Fibroblast of pulmonary artery (primary cell): ENCODE data around the gene ELOVL6.

Source experiments
- DNase-seq: peaks from one replicate; pipeline ENCODE4 v3.0.0-alpha.2; 2010; ENCODE audit warnings: low read depth
- H3K4me3 ChIP-seq: replicated peaks from 2 replicates; pipeline ENCODE4 v1.5.1; 2011; ENCODE audit warnings: low read depth, mild to moderate bottlenecking, control low read depth, low read length, moderate library complexity
- TF ChIP-seq, protein P1 (sequence below): IDR thresholded peaks from 2 replicates; pipeline ENCODE4 v1.5.1; 2011; ENCODE audit warnings: mild to moderate bottlenecking, control low read depth, low read length, inconsistent platforms; ENCODE audit errors: missing control alignments

The ELOVL6 gene

DNA sequence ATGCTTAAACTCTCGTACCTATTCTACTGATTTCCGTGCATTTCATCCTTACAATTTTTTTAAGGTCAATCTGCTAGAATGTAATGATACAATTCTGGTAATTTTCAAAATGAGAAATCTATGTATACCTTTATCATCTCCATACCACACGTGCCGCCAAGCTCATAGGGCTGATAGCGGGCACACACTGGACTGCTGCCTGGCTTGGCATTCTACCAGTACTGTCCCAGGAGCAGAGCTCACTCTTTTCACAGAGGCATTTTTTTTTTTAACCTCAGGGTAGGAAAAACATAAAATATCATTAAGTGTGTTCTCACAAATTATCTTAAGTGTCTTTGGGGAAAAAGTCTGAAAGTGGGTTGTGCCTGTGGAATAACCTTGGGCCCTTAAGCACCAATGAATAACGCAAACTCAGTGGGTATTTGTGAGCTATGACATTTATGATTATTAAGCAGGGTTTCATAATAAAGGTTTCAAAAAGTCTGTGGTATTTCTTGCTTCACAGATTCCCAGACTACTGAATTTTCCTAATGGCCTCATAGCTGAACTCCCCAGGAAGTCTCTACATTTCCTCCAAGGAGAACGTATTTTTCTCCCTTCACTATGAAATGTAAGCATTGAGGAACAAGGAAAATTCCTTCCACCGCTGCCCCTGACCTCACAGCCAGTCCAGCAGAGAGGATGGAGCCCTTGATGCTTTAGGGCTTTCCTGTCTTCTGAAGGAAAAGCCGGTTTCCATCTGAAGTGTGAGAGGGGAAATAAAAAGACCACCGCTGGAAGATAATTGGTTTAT is 125.2 kb downstream of the ELOVL6 start:
- peak; percentile 40 for DNase-seq
- H3K4me3 ChIP-seq, result no peak overlapping the region
- TF ChIP-seq, protein P1, sequence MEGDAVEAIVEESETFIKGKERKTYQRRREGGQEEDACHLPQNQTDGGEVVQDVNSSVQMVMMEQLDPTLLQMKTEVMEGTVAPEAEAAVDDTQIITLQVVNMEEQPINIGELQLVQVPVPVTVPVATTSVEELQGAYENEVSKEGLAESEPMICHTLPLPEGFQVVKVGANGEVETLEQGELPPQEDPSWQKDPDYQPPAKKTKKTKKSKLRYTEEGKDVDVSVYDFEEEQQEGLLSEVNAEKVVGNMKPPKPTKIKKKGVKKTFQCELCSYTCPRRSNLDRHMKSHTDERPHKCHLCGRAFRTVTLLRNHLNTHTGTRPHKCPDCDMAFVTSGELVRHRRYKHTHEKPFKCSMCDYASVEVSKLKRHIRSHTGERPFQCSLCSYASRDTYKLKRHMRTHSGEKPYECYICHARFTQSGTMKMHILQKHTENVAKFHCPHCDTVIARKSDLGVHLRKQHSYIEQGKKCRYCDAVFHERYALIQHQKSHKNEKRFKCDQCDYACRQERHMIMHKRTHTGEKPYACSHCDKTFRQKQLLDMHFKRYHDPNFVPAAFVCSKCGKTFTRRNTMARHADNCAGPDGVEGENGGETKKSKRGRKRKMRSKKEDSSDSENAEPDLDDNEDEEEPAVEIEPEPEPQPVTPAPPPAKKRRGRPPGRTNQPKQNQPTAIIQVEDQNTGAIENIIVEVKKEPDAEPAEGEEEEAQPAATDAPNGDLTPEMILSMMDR, result no peak

DNA sequence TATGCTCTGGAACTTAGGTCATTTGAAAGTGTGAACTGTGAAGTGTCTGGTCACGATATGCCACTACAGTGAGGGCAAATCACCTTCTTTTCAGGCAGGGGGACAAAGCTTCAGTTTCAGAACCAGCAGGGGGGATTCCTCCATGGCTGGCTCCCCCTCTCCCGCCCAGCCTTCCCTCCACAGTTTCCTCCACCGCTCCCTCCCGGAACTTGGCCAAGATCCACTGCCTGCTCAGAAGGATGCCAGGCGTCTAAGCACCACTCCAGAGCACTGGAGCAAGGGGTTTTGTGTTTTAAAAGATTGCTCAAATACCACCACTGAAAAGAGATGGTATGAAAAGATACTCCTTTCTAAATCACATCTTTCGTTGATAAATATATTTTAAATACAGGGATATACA is 126.9 kb downstream of the ELOVL6 start:
- H3K4me3 ChIP-seq, result no peak overlapping the region
- no peak for DNase-seq
- TF ChIP-seq, protein P1, result no peak

DNA sequence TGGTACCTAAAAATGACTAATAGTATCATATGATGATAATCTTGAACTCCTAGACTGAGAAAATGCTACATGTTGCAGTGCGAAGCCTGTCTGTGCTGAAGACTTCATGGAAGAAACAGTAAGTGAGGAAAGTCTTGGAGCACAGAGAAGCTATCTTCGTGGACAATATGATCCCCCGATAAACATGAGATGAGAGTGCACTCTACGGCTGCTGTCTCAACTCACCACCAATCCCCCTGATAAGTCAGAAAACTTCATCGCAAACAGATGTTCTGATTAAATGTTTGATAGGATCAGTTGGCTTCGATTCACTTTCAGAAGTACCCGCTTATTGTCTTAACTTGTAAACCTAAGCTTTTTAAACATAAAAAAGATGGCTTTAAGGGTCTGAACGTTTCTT is 130.2 kb downstream of the ELOVL6 start:
- H3K4me3 ChIP-seq, result no peak overlapping the region
- no peak for DNase-seq
- TF ChIP-seq, protein P1, result no peak

DNA sequence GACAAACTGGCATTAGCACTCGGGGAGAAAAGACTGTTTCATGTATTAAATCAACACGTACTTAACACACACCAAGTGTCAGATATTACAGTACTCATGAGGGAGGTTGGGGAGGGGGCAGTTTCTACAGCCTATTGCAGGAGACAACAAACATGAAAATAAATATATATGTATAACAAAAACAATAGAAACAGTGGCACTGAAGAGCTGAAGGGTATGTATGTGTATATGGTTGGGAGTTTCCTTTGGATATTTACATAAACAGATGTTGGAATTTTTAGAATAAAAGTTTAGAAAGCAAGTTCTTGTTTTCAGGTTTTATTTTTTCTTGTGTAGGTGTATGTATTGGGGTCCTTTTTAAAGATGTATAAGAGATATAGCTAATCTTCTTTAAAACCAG is 133.5 kb downstream of the ELOVL6 start:
- H3K4me3 ChIP-seq, result no peak overlapping the region
- TF ChIP-seq, protein P1, result no peak
- no peak for DNase-seq

DNA sequence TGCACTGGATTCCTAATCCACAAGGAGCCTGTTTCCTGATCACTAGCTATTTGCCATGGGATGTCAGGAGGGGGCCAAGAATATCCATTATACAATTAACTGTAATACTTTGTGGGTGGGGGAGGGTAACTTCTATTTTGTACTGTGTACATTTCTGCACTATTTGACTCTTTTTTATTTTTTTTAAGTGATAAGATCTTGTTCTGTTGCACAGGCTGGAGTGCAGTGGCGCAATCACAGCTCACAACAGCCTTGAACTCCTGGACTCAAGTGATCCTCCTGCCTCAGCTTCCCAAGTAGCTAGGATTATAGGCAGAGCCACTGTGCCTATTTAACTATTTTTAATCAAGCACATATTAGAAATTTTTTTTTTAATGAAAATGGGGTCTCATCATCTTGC is 134.1 kb downstream of the ELOVL6 start:
- H3K4me3 ChIP-seq, result no peak overlapping the region
- TF ChIP-seq, protein P1, result no peak
- peak; percentile 12 for DNase-seq

DNA sequence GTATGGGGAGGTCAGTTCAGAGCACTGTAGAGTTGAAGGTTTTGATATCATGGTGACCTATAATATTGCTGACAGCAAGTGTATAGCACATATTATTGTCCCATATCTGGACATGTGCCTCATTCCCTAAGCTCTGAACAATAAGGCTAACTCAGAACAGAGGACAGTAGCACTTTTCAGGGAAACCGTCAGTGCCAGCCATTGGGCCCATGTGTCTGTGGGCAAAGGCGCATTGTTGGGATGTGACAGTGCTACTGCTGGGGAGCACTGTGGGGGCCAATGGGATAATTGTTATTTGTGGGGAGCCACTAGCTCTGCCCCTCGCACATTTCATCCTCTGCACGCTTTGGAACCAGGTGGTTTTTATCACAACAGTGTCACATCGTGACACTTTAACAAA is 136.2 kb downstream of the ELOVL6 start:
- no peak for DNase-seq
- TF ChIP-seq, protein P1, result no peak
- no peak overlapping the region for H3K4me3 ChIP-seq

DNA sequence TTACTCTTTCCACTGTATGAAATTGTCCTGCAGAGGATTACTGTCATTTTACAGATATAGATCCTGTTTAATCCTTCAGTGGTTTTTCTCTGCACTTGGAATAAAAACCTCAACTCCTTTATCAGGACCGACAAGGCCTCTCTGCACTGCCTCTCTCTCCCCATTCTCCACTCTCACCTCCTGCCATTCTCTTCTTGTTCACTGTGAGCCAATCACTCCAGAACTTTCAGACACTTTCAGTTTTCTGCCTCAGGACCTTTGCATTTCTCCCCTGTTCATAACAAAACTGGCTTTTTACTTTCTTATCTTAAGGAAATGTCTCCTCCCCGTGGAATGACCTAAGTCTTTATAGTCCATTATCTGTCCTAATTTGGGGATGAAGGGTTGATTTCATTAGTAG is 137.3 kb downstream of the ELOVL6 start:
- TF ChIP-seq, protein P1, result no peak

More for the DNA sequence above, 137.3 kb downstream of the ELOVL6 start:
- DNase-seq, result no peak
- H3K4me3 ChIP-seq, result no peak overlapping the region
